SHP77 treated with DMSO at 0.1 percent for 48 hours (cell line): ENCODE results near the gene MAP7D3.

Experiments used
- DNase-seq: peaks from one replicate; lab custom pipeline; 2025; lab: John Stamatoyannopoulos, UW

The MAP7D3 gene

GRCh38 chrX:136205882-136206380 is 45.3 kb downstream of the MAP7D3 start:
- no peak for DNase-seq

GRCh38 chrX:136204571-136204970 is 46.6 kb downstream of the MAP7D3 start:
- DNase-seq = no peak

GRCh38 chrX:136203951-136204350 is 47.2 kb downstream of the MAP7D3 start:
- DNase-seq = no peak

GRCh38 chrX:136203438-136203837 is 47.8 kb downstream of the MAP7D3 start:
- DNase-seq = no peak

GRCh38 chrX:136202889-136203288 is 48.3 kb downstream of the MAP7D3 start:
- DNase-seq = no peak

- no peak for DNase-seq
These were observed 49.6 kb downstream of the MAP7D3 start for GRCh38 chrX:136201601-136202000.

- no peak for DNase-seq
These were observed 50.7 kb downstream of the MAP7D3 start for GRCh38 chrX:136200466-136200865.

GRCh38 chrX:136199365-136199764 is 51.8 kb downstream of the MAP7D3 start:
- no peak for DNase-seq

- DNase-seq = no peak
These were observed 52.4 kb downstream of the MAP7D3 start for GRCh38 chrX:136198678-136199243.

GRCh38 chrX:136198010-136198409 is 53.2 kb downstream of the MAP7D3 start:
- no peak for DNase-seq

- no peak for DNase-seq
These were observed 54.5 kb downstream of the MAP7D3 start for GRCh38 chrX:136196691-136197155.

GRCh38 chrX:136195247-136195646 is 56.0 kb downstream of the MAP7D3 start:
- DNase-seq = no peak

- DNase-seq = no peak
These were observed 56.7 kb downstream of the MAP7D3 start for GRCh38 chrX:136194536-136194935.

GRCh38 chrX:136193771-136194170 is 57.4 kb downstream of the MAP7D3 start:
- DNase-seq = no peak

GRCh38 chrX:136192839-136193414 is 58.3 kb downstream of the MAP7D3 start:
- no peak for DNase-seq

GRCh38 chrX:136192135-136192534 is 59.1 kb downstream of the MAP7D3 start:
- no peak for DNase-seq

GRCh38 chrX:136191171-136191570 is 60.0 kb downstream of the MAP7D3 start:
- no peak for DNase-seq

- DNase-seq = no peak
These were observed 61.0 kb downstream of the MAP7D3 start for GRCh38 chrX:136190038-136190713.

- no peak for DNase-seq
These were observed 62.0 kb downstream of the MAP7D3 start for GRCh38 chrX:136189222-136189621.

- DNase-seq = no peak
These were observed 65.2 kb downstream of the MAP7D3 start for GRCh38 chrX:136186023-136186413.

GRCh38 chrX:136185401-136186022 is 65.7 kb downstream of the MAP7D3 start:
- DNase-seq = no peak

GRCh38 chrX:136183917-136184316 is 67.3 kb downstream of the MAP7D3 start:
- DNase-seq = no peak

- no peak for DNase-seq
These were observed 68.0 kb downstream of the MAP7D3 start for GRCh38 chrX:136183172-136183571.
